Psoas muscle (tissue), 8 donors: ENCODE results near the gene GDPD1. TPM values are rescaled to one million over a fixed set of nuclear protein-coding genes. Genes with fewer than 3 reads are reported as not detected.

ENCODE experiments used
- ATAC-seq, 4 donors: fragments of 200-7000 bp; cut with Tn5 transposase; one replicate each; pipeline ENCODE4 v1.9.1; 2020; ENCODE audit warnings: moderate library complexity in 3 of 4, mild to moderate bottlenecking in 2 of 4
- DNase-seq, 2 donors: peaks; one replicate each; pipeline ENCODE4 v3.0.0-alpha.2; 2020
- H3K27ac ChIP-seq: fragments of 200-600 bp; one replicate; pipeline ENCODE4 v1.8.0; 2022
- H3K27me3 ChIP-seq, 3 donors: fragments of 200-600 bp in 1 of 3; one replicate each; pipeline versions ENCODE4 v1.6.1 to v1.8.0; 2013 to 2022; ENCODE audit warnings: low read length in 2 of 3, mild to moderate bottlenecking in 2 of 3, moderate library complexity in 1 of 3; ENCODE audit not compliant: insufficient read depth in 3 of 3
- H3K36me3 ChIP-seq, 2 donors: fragments of 200-600 bp in 1 of 2; one replicate each; pipeline versions ENCODE4 v1.6.1 to v1.8.0; 2013 to 2022; ENCODE audit warnings: low read depth in 1 of 2, mild to moderate bottlenecking in 1 of 2, moderate library complexity in 1 of 2; ENCODE audit not compliant: insufficient read depth in 1 of 2
- H3K4me1 ChIP-seq: fragments of 200-600 bp; one replicate; pipeline ENCODE4 v1.8.0; 2022
- H3K4me3 ChIP-seq: fragments of 200-600 bp; one replicate; pipeline ENCODE4 v1.8.0; 2022; ENCODE audit warnings: mild to moderate bottlenecking
- H3K9me3 ChIP-seq: fragments of 200-600 bp; one replicate; pipeline ENCODE4 v1.8.0; 2022
- WGBS, 3 donors: extraction: QIAGEN DNeasy Blood & Tissue Kit; methylation state at CpG; one replicate each; pipeline versions ENCODE4 v1.1.6 to v1.1.7; 2013; 5-methylcytosine and 5-hydroxymethylcytosine counted together
- intact Hi-C, 2 donors: fragments of 100-400 bp; cut with DNase I; formaldehyde crosslinking; loops; one replicate each; pipeline versions ENCODE4 v1.11.0 to v1.14.2; 2022
- polyA plus RNA-seq, 3 donors: library from polyadenylated mRNA; stranded (reverse); fragments of 200-250 nt; gene quantifications; one replicate each; pipeline ENCODE4 v1.2.3, GENCODE V29; 2013
- total RNA-seq, 4 donors: library from RNA; stranded (reverse); fragmentation: NEBNext Ultra II Directional in 2 of 4; extraction: Animal tissue kit (Norgen Biotek cat#: 25700) in 2 of 4; gene quantifications; one replicate each; pipeline versions ENCODE4 v1.2.1 to v1.2.4, GENCODE V29; 2021 to 2023
- TF ChIP-seq, protein P1 (sequence below): fragments of 200-600 bp; IDR thresholded peaks from one replicate; pipeline ENCODE4 v1.8.0; 2022; ENCODE audit warnings: antibody characterized with exemption
- donor health status: healthy with polysubstance abuse.
- donor health status: DM: no; HTN: no; CAD: no; lungs with moderate emphysema.
- donor health status: Bipolar disorder and iron deficiency.
- donor health status: healthy.
- donor health status: DM: yes; HTN: yes; CAD: no.
- donor health status: DM: no; HTN: no; CAD: no.
- donor health status: DM: no; HTN: no; CAD: no.
- donor health status: DM: yes; HTN: yes; CAD: no.

GDPD1 gene
- total and polyA plus RNA-seq, 7 donors: 0.25 to 2.3 (median 0.99) TPM

DNA sequence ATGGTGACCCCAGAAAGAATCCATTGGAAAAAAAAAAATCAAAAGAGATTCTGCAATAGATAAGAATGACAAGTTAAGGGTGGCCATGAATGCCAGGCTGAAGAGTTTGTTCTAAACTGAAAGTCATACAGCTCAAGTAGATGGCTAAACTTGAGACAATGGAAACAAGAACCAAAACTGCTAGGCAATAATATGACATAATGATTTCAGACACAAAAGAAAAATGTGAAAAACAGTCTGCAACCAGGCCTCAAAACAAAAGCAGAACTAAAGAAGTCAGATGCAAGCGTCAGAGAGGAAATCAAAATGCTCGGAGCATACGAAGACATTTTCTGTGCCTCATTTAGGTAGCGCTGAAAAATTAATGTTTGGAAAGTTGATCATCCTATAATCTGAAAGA, 56.7 kb downstream of the GDPD1 start:
- intact Hi-C loops: no loop called here
- Histone ChIP-seq H3K9me3 (no peaks in the 10 kb centered on the region), H3K4me3 (no peak overlapping the region), H3K27me3 (no peaks in the 10 kb centered on the region), H3K36me3 (peaks cover 0 to 5% of the 10 kb centered on the region in 2 donors), H3K27ac (no peak overlapping the region), H3K4me1 (no peaks in the 10 kb centered on the region)
- WGBS, 3 donors: 86 to 90% (median 87%) methylated on average over 4 of the region's 4 CpGs
- TF ChIP-seq, protein P1, sequence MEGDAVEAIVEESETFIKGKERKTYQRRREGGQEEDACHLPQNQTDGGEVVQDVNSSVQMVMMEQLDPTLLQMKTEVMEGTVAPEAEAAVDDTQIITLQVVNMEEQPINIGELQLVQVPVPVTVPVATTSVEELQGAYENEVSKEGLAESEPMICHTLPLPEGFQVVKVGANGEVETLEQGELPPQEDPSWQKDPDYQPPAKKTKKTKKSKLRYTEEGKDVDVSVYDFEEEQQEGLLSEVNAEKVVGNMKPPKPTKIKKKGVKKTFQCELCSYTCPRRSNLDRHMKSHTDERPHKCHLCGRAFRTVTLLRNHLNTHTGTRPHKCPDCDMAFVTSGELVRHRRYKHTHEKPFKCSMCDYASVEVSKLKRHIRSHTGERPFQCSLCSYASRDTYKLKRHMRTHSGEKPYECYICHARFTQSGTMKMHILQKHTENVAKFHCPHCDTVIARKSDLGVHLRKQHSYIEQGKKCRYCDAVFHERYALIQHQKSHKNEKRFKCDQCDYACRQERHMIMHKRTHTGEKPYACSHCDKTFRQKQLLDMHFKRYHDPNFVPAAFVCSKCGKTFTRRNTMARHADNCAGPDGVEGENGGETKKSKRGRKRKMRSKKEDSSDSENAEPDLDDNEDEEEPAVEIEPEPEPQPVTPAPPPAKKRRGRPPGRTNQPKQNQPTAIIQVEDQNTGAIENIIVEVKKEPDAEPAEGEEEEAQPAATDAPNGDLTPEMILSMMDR: no peak
- DNase-seq (no peak), ATAC-seq (no peak)

DNA sequence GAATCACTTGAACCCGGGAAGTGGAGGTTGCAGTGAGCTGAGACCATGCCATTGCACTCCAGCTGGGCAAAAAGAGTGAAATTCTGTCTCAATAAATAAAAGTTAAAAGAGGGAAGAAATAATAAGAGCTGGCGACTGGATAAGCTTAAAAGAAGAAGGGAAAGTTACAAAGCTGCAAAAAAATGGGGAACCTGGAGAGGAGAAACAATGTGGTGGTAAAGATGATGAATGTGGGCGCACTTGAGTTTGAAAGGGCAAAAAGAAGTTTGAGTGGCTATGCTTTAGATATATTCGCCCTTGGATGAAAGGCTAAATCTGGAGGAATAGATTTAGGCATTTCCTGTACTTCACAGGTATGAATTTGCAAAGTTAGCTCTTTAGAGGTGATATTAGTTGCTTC, 58.1 kb downstream of the GDPD1 start:
- no peaks in the 10 kb centered on the region for H3K9me3 ChIP-seq
- 88 to 94% (median 91%) methylated on average over 4 of the region's 4 CpGs for WGBS, 3 donors
- no peak for ATAC-seq

DNA sequence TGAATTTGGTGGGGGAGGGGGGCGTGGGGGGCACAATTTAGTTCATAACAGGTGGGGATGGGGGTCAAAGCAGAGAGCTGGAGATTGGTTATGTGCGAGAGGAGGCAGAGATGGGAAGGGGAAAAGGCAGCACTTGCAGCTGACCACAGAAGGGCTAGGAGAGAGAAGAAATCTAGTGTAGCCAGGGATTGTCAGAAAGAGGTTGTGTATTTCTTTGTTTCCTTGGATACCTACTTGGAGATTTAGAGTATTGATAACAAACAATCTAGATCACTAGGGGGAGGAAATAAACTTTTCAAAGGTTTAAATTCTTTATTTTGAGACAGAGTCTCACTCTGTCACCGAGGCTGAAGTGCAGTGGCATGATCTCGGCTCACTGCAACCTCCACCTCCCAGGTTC, 64.0 kb downstream of the GDPD1 start:
- Histone ChIP-seq H3K27me3 (no peaks in the 10 kb centered on the region), H3K4me3 (no peak overlapping the region), H3K4me1 (no peaks in the 10 kb centered on the region), H3K36me3 (no peaks in the 10 kb centered on the region), H3K9me3 (no peaks in the 10 kb centered on the region), H3K27ac (no peak overlapping the region)
- intact Hi-C loops: no loop called here
- DNase-seq: no peak
- 67 to 73% (median 69%) methylated on average over 4 of the region's 4 CpGs for WGBS, 3 donors
- TF ChIP-seq, protein P1: no peak
- no peak for ATAC-seq

More for the DNA sequence above, 58.1 kb downstream of the GDPD1 start:
- H3K27me3 ChIP-seq: no peaks in the 10 kb centered on the region
- no peak for DNase-seq
- H3K4me3 ChIP-seq: no peak overlapping the region
- intact Hi-C loops: no loop called here
- H3K36me3 ChIP-seq: no peaks in the 10 kb centered on the region
- TF ChIP-seq, protein P1: no peak
- no peaks in the 10 kb centered on the region for H3K4me1 ChIP-seq
- no peak overlapping the region for H3K27ac ChIP-seq

DNA sequence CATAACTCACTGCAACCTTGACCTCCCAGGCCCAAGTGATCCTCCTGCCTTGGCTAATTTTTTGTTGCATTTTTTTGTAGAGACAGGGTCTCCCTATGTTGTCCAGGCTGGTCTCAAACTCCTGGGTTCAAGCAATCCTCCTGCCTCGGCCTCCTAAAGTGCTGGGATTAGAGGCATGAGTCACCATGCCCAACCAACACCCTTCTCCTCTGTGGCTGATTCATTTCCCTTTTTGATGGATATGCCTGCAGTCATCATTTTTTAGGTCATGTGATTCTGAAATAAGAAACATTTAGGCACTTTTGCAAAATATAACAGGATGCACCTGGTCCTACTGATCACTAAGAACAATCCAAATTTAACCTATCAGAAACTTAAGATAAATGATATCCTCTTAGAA, 67.1 kb downstream of the GDPD1 start:
- DNase-seq (no peak), ATAC-seq (no peak)
- TF ChIP-seq, protein P1: no peak
- H3K9me3 ChIP-seq: no peaks in the 10 kb centered on the region
- intact Hi-C loops: no loop called here
- WGBS, 3 donors: 42 to 63% (median 43%) methylated on average over 1 of the region's 1 CpG
- no peaks in the 10 kb centered on the region for H3K36me3 ChIP-seq
- H3K27ac ChIP-seq: no peak overlapping the region
- no peaks in the 10 kb centered on the region for H3K27me3 ChIP-seq
- H3K4me3 ChIP-seq: no peak overlapping the region
- no peaks in the 10 kb centered on the region for H3K4me1 ChIP-seq

DNA sequence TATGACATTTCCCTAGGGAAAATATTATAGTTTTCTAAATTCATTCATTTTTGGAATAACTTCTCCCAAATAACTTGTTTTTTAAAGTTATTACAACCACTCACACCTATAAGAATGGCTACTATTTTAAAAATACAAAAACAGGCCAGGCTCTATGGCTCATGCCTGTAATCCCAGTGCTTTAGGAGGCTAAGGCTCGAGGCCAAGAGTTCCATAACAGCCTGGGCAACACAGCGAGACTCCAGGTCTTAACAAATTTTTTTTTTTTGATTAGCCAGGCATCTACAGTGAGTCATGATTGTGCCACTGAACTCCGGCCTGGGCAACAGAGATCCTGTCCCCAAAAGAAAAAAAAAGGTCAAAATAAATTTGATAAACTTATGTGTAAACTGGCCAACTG, 67.6 kb downstream of the GDPD1 start:
- no peaks in the 10 kb centered on the region for H3K4me1 ChIP-seq
- intact Hi-C loops: no loop called here
- no peak for ATAC-seq
- WGBS, 3 donors: 72 to 78% (median 76%) methylated on average over 3 of the region's 3 CpGs
- H3K36me3 ChIP-seq: no peaks in the 10 kb centered on the region
- H3K27me3 ChIP-seq: no peaks in the 10 kb centered on the region
- H3K9me3 ChIP-seq: no peaks in the 10 kb centered on the region
- no peak overlapping the region for H3K4me3 ChIP-seq
- H3K27ac ChIP-seq: no peak overlapping the region
- DNase-seq: no peak
- TF ChIP-seq, protein P1: no peak
